Activated naive CD4-positive, alpha-beta T cell treated with anti-CD3 and anti-CD28 coated beads, Interleukin-2, amount 50 U/mL, for 16 hours (primary cell): ENCODE data around the gene MRPL34.
A peak's percentile ranks its signal among the peaks of the same experiment; 100 is the strongest.

ENCODE experiments used
- DNase-seq: peaks from one replicate; pipeline ENCODE4 v3.0.0-alpha.2; 2020

The MRPL34 gene

DNA sequence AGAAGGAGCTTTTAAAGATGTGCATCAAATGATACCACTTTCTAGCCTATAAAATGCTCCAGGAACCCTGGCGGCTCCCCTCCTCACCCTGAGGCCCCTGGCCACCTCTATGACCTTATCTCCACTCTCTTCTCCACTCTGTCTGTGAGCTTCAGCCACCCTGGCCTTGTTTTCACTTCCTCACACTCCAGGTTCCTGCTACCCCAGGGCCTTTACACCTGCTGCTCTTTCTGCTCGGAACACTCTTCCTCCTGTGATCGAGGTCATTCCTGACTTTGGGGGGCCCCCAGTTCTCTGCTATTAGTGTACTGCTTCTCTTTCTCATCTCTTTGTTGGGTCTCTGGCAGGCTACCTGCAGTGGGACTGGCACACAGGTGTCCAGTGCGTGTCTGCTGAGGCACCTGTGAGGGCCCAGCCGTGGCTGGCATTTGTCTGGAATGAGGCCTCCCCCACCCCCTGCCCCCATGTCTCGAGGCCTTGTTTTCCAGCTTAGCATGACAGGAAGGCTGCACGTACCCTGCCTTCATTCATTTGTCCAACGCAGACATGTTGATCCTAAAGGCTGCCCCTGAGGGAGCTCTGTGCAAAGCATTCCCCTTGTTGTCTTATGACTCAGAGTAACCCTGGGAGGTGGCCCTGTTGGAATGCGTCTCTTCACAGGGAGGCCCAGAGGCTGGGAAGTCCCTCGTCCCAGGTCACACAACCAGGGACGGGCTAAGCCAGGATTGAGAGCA is 6.0 kb downstream of the MRPL34 start:
- no peak for DNase-seq

DNA sequence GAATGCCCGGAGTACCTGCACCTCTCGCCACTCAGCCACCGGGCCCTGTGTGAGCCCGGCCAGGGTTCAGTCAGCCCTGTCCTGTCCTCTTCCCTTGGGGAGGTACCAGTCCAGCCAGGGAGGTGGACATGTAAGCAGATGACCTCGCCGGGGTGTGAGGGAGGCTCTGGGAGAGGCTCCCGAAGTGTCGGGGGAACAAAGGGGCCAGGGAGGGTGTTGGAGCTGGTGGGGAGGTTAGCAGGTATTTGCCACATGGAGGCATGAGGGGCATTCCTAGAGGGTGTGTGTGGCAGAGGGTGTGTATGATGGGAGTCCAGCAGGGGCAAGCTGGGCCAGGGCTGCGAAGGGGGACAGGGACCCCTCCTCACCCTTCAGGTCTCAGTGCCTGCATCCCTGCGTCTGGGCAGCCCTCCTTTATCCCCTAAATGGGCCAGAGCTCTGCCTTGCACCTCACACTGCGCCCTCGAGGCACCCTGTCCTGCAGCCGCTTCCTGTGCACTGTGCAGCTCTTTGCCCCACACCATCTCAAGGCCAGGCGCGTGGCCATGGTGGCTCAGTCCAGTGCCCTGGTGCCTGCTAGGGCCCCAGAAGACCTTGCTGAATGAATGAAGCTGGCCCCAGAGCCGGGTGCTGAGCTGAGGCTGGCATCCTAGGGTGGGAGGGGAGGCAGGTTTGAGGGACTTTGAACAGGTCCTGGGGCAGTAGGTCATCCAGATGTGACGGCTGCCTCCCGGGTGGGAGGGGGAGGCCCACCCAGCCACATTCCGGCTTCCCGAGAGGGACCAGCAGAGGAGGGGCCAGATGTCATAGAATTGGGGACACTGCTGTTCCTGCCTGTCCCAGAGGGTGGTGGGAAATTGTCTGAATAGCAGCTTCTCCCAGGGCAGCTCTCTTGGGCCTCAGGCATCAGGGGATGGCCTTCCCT is 6.8 kb downstream of the MRPL34 start:
- DNase-seq, result no peak

DNA sequence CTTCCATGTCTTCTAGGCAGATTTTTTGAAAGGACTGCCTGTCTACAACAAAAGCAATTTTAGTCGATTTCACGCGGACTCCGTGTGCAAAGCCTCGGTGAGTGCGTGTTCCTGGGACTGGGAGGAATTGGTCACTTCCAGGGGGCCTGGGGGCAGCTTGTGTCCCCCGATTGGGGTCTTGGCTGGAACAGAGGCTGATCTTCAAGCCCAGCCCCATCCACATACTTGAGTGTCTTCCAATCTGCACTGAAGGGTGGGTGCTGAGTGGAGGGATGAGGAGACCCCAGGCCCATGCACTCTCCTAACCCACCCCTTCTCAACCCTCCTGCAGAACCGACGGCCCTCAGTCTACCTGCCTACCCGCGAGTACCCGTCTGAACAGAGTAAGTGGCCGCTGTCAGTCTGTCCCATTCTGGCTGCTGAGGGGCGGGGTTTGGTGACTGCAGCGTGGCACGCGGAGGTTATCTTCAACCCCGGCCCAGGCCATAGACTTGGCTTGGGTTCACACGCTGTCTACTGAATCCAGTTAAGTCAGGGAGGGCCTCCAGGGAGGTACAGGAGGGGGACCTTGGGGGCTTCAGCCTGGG is 8.4 kb downstream of the MRPL34 start:
- no peak for DNase-seq

DNA sequence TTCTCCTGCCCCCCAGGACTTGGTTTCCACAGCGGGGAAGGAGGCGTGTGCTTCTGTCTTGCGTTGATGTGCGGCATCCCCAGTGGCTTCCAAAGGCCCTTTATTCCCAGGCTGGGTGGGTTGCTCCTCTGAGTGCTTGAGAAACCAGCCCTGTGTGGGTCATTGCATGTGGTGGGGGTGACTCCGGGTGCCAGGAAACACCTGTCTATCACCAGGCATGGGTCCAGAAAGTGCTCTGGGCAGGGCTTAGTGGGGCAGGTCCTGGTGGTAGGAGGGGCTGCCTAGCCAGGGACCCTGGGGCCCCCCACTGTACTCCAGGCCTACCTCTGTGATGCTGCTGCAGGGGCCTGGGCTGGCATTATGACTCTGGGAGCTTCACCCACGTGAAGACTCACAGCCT is 13.3 kb downstream of the MRPL34 start:
- DNase-seq, result no peak

DNA sequence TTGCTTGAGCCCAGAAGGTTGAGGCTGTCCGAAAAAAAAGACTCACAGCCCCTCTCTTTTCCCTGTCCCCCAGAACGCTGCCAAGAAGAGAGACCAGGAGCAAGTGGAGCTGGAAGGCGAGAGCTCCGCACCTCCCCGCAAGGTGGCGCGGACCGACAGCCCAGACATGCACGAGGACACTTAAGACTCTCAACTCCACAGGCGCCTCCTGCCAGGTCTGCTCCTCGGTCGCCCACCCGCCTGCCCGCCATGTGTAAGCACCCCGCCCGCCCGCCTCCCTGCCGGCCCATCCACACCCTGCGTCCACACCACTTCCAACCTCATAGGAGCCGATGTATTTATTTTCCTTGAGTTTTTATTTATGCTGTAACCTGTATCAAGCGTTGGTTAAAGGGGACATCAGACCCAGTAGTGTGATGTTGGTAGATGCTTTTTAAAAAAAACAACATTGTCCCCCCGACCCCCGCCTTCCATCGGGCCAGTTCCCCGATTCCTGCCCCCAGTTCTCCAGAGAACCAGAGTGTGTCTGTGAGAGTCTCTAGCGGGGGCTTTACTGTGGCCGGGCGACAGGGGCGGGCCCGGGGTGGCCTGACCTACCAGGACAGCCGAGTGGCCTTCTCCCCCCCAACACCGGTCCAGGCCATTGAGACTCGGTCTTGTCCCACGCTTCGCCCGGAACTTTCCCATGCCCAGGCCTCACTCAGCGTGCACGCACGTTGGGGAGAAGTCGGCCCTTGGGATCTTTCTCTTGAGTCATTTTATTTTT is 14.0 kb downstream of the MRPL34 start:
- no peak for DNase-seq

DNA sequence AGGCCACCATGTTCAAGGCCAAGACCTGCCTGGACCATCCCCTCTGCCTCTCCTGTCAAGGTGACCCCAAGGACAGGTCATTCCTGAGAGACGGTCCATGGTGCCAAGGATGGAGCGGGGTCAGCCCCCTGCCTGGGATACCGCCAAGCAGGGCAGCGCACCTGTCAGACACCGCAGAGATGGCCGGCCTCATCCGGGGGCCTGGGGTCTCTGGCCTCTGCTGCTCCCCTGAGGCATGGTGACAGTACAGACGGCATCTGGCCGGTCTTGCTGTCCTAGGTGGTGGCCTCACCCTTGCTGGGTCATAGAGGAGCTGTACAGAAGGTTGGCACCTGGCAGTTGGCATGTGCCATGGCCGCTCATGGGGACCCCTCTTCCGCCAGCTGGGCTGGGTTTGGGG is 14.8 kb downstream of the MRPL34 start:
- DNase-seq, result no peak

DNA sequence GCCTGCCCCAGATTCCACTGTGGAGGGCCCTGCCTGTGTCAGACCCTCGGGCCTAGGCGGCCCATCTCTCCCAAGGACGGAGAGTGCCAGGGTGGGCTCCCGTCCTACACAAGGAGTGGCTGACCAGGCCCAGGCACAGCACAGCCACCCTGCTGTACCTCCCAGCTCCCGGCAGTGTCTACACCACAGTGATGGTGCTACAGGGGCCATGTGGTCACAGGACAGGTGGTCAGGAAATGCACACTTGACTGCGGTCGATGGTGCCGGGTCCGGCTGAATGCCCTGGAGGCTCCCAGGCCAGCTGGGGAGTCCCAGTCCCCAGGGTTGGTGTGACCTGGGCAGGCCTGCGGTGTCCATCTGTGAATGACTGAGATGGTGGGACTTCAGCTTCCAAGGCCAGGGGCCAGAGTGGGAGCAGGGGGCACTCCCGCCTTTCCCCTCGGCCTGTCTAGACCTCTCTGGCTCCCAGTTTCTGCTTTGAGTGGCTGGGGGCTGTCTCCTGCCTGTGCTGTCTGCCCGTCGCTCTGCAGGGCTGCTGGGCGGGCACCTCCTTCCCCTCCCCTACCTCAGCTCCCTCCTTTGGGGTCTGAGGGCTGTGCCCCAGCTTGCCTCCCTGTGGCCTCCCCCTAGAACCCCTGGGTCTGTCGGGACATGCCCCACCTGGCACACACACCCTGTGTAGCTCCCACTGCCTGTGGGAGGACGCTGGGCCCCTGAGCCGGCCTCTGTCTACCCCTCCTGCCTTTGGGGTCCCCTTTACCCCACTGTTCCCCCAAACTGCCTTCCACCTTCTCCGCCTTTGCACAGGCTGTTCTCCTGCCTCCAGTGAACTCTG is 16.2 kb downstream of the MRPL34 start:
- DNase-seq, result no peak

DNA sequence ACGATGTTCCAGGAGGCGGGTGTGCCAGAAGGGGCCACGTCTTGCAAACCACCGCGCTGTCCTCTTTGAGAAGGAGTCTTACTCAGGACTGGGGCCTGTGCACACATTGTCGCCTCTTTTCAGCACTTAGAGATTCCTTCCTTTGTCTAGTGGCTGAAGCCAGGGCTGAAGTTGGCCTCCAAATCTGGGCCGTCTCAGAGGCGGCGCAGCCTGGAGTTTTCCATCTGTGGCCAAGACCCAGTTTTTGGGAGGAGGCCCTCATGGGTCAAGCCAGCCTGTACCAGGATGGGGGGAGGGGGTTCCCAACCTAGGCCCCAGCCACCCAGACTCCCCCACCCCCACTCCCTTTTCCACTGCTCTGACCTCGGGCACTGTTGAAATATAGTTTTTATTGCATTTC is 17.2 kb downstream of the MRPL34 start:
- no peak for DNase-seq

DNA sequence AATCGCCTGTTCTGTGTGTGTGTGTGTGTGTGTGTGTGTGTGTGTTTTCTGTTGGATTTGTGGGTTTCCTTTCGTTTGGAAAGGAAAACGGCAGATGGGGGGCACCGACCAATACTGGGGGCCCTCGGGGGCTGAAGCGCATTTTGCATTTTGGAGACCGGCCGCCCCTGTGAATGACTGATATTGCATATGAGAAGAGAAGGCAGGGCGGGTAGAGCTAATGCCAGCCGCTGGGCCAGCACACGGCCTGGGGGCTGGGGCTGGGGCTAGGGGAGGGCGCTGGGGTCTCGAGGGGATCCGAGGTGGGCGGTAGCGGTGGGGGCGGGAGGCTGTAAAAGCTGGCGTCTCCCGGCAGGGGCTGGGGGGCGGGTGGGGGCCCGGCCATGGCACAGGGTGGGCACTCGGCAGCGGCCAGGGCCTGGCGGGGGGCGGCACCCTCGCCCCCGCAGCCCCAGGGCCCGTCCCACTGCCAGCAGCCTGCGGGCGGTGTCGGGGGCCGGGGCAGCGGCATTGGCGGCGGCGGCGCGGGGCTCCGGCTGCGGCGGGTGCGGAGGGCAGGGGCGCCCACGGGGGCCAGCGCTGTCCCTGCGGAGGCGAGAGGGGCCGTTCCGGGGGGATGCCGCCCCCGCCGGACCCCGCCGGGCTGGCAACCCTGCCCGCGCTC is 17.8 kb downstream of the MRPL34 start:
- no peak for DNase-seq

DNA sequence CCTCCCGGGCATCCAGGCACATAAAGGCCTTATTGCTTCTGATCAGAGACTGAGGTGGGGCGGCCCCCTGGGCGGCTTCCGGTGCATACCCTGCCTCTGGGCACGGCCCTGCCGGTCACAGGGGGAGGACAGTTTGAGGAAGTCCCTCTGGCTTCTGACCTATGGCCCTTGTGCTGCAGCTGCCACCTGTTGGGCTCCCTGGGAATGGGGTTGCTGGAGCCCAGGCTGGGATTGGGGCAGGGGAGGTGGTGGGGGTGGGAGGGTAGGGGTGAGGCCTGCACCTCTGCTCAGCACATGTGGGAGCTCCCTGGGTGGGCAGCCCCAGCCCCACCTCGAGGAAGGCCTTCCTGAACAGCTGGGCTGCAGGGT is 18.3 kb downstream of the MRPL34 start:
- DNase-seq, result no peak

DNA sequence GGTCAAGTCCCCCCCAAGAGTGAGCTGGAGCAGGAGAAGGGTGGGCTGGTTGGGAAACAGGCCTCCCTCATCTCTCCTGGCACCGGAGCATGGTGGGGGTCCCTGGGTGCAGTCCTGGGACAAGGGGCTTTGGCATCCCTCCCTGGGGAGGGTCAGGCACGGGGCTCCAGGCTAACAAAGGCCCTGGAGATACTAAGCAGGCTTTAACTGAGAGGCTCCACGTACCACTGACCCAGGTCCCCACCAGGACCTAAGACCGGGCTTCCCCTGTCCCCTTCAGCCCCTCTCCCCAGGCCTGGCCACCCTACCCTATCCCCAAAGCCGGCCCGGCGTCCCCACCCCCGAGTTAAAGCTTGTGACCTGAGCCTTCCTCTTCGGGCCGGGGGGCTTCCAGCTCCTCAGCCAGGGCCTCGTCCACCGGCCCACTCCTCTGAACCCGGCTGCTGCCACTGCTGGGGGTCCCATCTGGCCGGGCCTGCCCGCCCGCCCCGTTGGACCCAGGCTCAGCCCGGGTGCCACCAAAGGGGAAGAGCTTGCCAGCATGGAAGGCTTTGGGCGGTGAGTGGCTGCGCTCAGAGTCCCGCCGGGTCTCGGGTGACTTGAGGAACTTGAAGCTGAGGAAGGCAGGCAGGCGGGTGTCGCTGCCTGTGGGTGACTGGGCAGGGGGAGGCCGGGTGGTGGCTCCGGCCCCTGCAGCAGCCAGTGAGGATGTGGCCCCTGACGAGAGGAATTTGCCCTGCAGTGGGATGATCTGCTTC is 18.9 kb downstream of the MRPL34 start:
- DNase-seq, result no peak

DNA sequence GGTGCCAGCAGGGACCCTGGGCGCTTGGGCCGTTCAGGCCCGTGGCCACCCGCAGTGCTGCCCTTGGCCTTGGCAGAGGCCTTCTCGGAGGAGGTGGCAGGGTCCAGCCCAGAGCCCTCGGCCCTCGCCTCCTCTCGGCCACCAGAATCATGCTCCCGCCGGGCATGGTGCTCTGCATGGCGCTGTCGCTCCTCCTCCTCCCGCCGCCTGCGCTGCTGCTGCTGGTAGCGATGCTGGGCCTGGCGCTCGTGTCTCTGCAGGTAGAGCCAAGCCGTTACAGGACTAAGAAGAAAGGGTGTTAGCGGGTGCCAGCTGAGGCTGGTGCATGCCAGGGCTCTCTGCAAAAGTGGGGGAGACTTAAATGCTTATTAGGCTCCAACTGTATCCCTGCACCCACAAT is 19.5 kb downstream of the MRPL34 start:
- DNase-seq, result no peak

DNA sequence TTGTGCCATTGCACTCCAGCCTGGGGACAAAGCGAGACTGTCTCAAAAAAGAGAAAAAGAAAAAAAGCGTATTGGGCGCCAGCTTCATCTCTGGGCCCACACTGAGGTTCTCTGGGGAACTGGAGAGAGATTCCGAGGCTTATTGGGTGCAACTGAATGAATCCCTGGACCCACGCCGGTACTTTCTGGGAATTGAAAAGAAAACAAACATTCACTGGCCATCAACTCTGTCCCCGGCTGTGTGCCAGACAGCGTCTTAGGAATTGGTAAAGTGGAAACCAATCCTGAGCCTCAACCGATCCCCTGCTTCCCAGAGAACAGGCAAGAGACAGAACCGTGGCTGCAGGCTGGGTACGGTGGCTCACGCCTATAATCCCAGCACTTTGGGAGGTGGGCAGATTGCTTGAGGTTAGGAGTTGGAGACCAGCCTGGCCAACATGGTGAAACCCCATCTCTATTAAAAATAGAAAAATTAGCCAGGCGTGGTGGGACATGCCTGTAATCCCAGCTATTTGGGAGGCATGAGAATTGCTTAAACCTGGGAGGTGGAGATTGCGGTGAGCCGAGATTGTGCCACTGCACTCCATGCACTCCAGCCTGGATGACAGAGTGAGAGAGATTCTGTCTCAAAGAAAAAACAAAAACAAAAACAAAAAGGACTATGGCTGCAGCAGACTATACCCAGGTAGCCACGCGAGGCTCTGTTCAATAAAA is 20.4 kb downstream of the MRPL34 start:
- DNase-seq, result no peak

DNA sequence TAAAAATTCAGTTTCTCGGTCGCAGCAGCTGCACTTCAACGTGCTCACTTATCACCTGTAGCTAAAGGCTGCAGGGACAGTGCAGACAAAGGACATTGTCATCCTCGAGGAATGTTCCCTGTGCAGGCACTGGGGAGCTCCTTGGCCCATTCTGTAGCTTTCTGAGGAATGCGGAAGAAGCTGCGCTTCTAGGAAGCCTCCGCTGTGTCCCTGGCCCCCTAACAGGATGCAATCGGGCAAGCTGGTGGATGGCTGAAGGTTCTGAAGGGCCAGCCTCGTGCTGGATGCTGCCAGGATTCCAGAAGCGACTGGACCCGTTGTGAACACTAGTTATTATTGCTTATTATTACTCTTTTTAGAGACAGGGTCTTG is 20.9 kb downstream of the MRPL34 start:
- DNase-seq, result no peak

DNA sequence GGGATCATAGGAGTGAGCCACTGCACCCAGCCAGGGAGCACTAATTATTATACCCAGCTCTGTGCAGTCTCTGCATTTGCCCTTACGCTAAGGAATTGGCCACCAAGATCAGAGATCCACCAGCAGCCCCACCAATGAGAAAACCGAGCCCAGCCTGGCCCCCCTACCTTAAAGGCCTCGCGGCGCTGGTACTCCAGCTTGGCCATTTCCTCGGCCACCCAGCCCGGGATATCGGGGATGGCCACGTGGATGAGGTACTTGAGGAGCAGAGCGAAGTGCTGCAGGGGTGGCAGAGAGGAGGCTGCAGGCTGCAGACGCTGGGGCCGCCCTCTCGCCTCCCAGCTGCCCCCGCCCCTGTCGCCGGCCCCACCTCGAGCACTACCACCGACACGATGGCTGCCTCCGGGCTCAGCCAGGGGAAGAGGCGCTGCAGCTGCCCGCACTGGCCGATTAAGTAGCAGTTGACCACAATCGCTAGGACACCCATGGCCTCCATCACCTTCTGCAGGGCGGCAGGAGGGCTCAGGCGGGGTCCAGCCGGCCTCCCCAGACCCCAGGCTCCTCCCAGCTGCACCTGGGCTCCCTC is 21.5 kb downstream of the MRPL34 start:
- DNase-seq, result no peak

DNA sequence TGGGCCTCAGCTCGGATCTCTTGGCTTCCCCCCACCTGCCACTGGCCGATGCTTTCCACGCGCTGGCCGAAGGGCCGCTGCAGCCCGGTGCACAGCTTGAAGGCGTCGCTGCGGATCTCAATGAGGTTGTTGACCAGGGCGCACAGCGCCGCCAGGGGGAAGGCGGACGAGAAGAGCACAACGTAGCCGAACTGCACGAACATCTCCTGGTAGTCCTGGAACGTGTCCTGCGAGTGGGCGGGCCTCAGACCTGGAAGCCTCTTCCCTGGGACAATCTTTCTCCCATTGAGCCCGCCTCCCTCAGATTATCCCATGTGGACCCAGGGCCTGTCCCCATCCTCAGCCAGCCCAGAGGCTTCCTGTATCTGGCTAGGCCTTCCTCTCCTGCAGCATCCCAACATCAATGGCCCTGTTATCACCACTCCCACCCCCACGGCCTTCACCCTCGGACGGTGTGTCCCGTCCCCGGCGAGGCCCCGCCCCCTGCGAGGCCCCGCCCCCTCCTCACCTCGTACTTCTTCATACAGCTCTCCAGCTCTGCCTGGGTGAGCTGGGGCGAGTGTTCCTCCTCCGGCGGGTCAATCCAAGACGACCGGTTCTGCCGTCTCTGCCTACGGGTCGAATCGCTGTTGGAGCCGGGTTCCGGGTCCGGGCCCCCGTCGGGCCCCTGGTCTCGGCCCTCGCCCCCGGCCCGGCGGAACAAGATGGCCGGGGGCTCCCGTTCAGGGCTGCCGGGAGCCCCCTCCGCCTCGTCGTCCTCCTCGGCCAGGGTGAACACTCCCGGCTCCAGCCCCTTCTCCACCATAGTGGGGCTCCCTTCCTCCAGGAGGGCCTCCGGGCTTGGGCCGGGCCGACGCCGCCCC is 22.2 kb downstream of the MRPL34 start:
- DNase-seq, result peak; percentile 56

DNA sequence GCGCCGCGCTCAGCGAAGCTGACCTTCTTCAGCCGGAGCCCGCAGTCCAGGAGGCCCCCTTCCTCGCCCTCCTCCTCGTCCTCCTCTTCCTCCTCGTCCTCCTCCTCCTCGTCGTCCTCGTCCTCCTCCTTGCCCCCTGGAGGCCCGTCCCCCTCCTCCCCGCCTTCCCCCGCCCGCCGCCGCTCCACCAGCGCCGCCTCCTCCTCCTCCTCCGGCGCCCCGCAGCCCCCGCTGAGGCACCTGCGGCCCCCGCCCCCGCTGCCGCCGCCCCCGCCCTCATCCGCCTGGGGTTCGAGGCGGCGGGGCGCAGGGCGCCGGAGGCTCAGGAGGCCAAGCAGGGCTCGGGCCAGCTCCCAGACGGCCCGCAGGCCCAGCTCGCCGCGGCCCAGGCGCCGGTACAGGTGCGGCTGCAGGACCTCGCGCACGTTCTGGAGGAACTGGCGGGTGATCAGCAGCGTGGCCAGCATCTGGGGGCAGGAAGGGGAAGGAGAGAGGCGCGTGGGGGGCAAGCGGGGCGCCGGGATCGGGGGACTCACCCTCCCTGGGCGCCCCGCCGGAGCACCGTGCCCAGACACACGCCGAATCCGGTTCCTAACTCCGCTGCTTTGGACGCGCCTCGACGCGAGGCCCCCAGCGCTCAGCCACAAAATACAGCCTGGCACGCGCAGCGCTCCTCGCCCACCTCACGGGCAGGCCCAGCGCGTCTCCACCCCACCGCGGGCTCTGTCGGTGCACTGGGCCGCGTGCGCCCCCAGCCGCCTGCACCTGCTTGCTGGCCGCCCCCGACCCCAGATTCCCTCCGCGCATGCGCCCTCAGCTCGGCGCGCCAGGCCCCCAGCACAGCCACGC is 23.1 kb downstream of the MRPL34 start:
- DNase-seq, result peak; percentile 51
